Measurements from ENCODE around the gene PPP1R37.

DNA sequence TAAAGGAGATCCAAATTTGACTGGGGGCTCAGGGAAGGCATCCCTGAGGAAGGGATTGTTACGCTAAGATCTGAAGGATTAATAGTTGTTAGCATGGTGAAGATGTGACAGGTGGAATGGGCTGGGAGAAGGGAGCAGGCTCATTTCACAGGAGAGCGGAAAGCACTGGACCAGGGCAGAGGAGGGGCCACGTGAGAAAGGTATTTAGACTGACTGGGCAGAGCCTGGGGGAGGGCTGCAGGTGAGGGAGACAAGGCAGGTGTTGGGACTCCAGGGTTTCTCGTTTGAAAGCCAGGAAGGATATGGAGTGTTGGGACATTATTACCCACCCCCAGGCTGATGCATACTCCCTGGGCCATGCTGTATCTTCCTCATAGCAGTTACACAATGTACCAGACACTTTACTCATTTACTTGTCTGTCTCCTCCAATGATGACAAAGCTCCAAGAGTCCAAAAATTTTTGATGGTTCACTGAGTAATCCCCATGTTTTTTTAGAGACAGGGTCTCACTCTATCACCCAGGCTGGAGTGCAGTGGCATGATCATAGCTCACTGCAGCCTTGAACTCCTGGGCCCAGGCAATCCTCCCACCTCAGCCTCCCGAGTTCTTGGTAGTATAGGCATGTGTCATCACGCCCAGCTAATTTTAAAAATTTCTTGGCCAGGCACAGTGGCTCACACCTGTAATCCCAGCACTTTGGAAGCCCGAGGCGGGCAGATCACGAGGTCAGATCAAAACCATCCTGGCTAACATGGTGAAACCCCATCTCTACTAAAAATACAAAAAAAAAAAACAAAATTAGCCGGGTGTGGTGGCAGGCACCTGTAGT, 82.8 kb downstream of the PPP1R37 start:
- TF ChIP-seq, protein P1, sequence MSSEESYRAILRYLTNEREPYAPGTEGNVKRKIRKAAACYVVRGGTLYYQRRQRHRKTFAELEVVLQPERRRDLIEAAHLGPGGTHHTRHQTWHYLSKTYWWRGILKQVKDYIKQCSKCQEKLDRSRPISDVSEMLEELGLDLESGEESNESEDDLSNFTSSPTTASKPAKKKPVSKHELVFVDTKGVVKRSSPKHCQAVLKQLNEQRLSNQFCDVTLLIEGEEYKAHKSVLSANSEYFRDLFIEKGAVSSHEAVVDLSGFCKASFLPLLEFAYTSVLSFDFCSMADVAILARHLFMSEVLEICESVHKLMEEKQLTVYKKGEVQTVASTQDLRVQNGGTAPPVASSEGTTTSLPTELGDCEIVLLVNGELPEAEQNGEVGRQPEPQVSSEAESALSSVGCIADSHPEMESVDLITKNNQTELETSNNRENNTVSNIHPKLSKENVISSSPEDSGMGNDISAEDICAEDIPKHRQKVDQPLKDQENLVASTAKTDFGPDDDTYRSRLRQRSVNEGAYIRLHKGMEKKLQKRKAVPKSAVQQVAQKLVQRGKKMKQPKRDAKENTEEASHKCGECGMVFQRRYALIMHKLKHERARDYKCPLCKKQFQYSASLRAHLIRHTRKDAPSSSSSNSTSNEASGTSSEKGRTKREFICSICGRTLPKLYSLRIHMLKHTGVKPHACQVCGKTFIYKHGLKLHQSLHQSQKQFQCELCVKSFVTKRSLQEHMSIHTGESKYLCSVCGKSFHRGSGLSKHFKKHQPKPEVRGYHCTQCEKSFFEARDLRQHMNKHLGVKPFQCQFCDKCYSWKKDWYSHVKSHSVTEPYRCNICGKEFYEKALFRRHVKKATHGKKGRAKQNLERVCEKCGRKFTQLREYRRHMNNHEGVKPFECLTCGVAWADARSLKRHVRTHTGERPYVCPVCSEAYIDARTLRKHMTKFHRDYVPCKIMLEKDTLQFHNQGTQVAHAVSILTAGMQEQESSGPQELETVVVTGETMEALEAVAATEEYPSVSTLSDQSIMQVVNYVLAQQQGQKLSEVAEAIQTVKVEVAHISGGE (tag by site-specific recombination; conservative IDR thresholded peaks at IDR 0.05; ENCODE audit: low read depth) = no peak
- TF ChIP-seq, protein P2, sequence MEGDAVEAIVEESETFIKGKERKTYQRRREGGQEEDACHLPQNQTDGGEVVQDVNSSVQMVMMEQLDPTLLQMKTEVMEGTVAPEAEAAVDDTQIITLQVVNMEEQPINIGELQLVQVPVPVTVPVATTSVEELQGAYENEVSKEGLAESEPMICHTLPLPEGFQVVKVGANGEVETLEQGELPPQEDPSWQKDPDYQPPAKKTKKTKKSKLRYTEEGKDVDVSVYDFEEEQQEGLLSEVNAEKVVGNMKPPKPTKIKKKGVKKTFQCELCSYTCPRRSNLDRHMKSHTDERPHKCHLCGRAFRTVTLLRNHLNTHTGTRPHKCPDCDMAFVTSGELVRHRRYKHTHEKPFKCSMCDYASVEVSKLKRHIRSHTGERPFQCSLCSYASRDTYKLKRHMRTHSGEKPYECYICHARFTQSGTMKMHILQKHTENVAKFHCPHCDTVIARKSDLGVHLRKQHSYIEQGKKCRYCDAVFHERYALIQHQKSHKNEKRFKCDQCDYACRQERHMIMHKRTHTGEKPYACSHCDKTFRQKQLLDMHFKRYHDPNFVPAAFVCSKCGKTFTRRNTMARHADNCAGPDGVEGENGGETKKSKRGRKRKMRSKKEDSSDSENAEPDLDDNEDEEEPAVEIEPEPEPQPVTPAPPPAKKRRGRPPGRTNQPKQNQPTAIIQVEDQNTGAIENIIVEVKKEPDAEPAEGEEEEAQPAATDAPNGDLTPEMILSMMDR (tag by site-specific recombination; IDR thresholded peaks at IDR 0.05) = no peak
- TF ChIP-seq, protein P3, sequence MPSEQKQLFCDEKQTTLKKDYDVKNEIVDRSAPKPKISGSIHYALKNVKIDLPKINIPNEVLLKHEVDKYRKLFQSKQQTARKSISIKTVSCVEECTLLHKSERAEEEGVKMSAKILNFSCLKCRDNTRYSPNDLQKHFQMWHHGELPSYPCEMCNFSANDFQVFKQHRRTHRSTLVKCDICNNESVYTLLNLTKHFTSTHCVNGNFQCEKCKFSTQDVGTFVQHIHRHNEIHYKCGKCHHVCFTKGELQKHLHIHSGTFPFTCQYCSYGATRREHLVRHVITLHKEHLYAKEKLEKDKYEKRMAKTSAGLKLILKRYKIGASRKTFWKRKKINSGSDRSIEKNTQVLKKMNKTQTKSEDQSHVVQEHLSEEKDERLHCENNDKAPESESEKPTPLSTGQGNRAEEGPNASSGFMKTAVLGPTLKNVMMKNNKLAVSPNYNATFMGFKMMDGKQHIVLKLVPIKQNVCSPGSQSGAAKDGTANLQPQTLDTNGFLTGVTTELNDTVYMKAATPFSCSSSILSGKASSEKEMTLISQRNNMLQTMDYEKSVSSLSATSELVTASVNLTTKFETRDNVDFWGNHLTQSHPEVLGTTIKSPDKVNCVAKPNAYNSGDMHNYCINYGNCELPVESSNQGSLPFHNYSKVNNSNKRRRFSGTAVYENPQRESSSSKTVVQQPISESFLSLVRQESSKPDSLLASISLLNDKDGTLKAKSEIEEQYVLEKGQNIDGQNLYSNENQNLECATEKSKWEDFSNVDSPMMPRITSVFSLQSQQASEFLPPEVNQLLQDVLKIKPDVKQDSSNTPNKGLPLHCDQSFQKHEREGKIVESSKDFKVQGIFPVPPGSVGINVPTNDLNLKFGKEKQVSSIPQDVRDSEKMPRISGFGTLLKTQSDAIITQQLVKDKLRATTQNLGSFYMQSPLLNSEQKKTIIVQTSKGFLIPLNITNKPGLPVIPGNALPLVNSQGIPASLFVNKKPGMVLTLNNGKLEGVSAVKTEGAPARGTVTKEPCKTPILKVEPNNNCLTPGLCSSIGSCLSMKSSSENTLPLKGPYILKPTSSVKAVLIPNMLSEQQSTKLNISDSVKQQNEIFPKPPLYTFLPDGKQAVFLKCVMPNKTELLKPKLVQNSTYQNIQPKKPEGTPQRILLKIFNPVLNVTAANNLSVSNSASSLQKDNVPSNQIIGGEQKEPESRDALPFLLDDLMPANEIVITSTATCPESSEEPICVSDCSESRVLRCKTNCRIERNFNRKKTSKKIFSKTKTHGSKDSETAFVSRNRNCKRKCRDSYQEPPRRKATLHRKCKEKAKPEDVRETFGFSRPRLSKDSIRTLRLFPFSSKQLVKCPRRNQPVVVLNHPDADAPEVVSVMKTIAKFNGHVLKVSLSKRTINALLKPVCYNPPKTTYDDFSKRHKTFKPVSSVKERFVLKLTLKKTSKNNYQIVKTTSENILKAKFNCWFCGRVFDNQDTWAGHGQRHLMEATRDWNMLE (tag by site-specific recombination; conservative IDR thresholded peaks at IDR 0.05; ENCODE audit: low read depth) = no peak

All from HEK293 (cell line).